Mesodermal cell (in vitro differentiated cells): ENCODE measurements around the gene CD19.

Experiments
- H3K27ac ChIP-seq: 2 replicates; pipeline ENCODE4 v1.7.0; 2013; ENCODE audit warnings: mild to moderate bottlenecking, low read depth, low read length, moderate library complexity; ENCODE audit not compliant: severe bottlenecking
- H3K36me3 ChIP-seq: 2 replicates; pipeline ENCODE4 v1.7.1; 2013; ENCODE audit warnings: mild to moderate bottlenecking, low read length, moderate library complexity; ENCODE audit not compliant: control insufficient read depth, insufficient read depth
- H3K4me1 ChIP-seq: one replicate; pipeline ENCODE4 v1.7.1; 2013; ENCODE audit warnings: mild to moderate bottlenecking, low read length; ENCODE audit not compliant: insufficient read depth, control insufficient read depth, poor library complexity, severe bottlenecking
- H3K4me3 ChIP-seq: 2 replicates; pipeline ENCODE4 v1.7.0; 2013; ENCODE audit warnings: low read length, control low read depth, mild to moderate bottlenecking; ENCODE audit not compliant: insufficient read depth, poor library complexity, severe bottlenecking; ENCODE audit errors: extremely low read depth
- H3K9me3 ChIP-seq: 2 replicates; pipeline ENCODE4 v1.7.1; 2013; ENCODE audit warnings: mild to moderate bottlenecking, low read length, moderate library complexity; ENCODE audit not compliant: control insufficient read depth
- WGBS, 2 experiments: methylation state at CpG; one replicate each; pipeline ENCODE4 v1.1.5; 2013; ENCODE audit warnings: missing lambda C conversion rate in 2 of 2; ENCODE audit not compliant: insufficient coverage in 2 of 2; 5-methylcytosine and 5-hydroxymethylcytosine counted together

The CD19 gene

GRCh38 chr16:28905800-28906372 lies 25.9 kb upstream of the CD19 start:
- Histone ChIP-seq H3K4me3 (no peak overlapping the region), H3K4me1 (no peaks in the 10 kb centered on the region), H3K27ac (no peak overlapping the region), H3K9me3 (no peaks in the 10 kb centered on the region), H3K36me3 (peaks cover 13% of the 10 kb centered on the region)
- 85 to 88% methylated on average over 19 to 23 of the region's 24 CpGs for WGBS, 2 experiments

- Histone ChIP-seq H3K27ac (no peak overlapping the region), H3K36me3 (peaks cover 21% of the 10 kb centered on the region), H3K4me3 (no peak overlapping the region), H3K4me1 (no peaks in the 10 kb centered on the region), H3K9me3 (no peaks in the 10 kb centered on the region)
- WGBS, 2 experiments, result 93 to 97% methylated on average over 15 to 16 of the region's 19 CpGs
Measured at GRCh38 chr16:28910086-28911031, 21.4 kb upstream of the CD19 start.

GRCh38 chr16:28912558-28912957 lies 19.2 kb upstream of the CD19 start:
- Histone ChIP-seq H3K4me3 (no peak overlapping the region), H3K9me3 (no peaks in the 10 kb centered on the region), H3K36me3 (peaks cover 35% of the 10 kb centered on the region), H3K27ac (no peak overlapping the region), H3K4me1 (no peaks in the 10 kb centered on the region)
- 89 to 96% methylated on average over 12 of the region's 12 CpGs for WGBS, 2 experiments

- H3K4me3 ChIP-seq, result no peak overlapping the region
Measured at GRCh38 chr16:28913946-28914724, 17.6 kb upstream of the CD19 start.

GRCh38 chr16:28915181-28915580 lies 16.6 kb upstream of the CD19 start:
- Histone ChIP-seq H3K27ac (no peak overlapping the region), H3K9me3 (no peaks in the 10 kb centered on the region), H3K4me3 (no peak overlapping the region), H3K36me3 (peaks cover 42% of the 10 kb centered on the region), H3K4me1 (no peaks in the 10 kb centered on the region)

More at GRCh38 chr16:28913946-28914724, 17.6 kb upstream of the CD19 start:
- Histone ChIP-seq H3K36me3 (peaks cover 40% of the 10 kb centered on the region), H3K9me3 (no peaks in the 10 kb centered on the region), H3K27ac (no peak overlapping the region), H3K4me1 (no peaks in the 10 kb centered on the region)
- 95 to 98% methylated on average over 18 to 26 of the region's 29 CpGs for WGBS, 2 experiments

GRCh38 chr16:28917095-28917494 lies 14.7 kb upstream of the CD19 start:
- Histone ChIP-seq H3K4me1 (no peaks in the 10 kb centered on the region), H3K36me3 (peaks cover 40% of the 10 kb centered on the region), H3K4me3 (no peak overlapping the region), H3K9me3 (no peaks in the 10 kb centered on the region), H3K27ac (no peak overlapping the region)
- WGBS, 2 experiments, result 91 to 97% methylated on average over 6 to 7 of the region's 7 CpGs

- Histone ChIP-seq H3K36me3 (peaks cover 40% of the 10 kb centered on the region), H3K4me3 (no peak overlapping the region), H3K4me1 (no peaks in the 10 kb centered on the region), H3K9me3 (no peaks in the 10 kb centered on the region), H3K27ac (no peak overlapping the region)
- WGBS, 2 experiments, result 90 to 97% methylated on average over 3 of the region's 3 CpGs
Measured at GRCh38 chr16:28918698-28919097, 13.1 kb upstream of the CD19 start.

- no peak overlapping the region for H3K4me3 ChIP-seq
- H3K27ac ChIP-seq, result no peak overlapping the region
- no peaks in the 10 kb centered on the region for H3K9me3 ChIP-seq
- no peaks in the 10 kb centered on the region for H3K4me1 ChIP-seq
- no CpG with 5 or more reads among the region's 3 CpGs for WGBS, 2 experiments
- H3K36me3 ChIP-seq, result peaks cover 11% of the 10 kb centered on the region
Measured at GRCh38 chr16:28923231-28923587, 8.6 kb upstream of the CD19 start.

GRCh38 chr16:28923652-28924398 lies 7.9 kb upstream of the CD19 start:
- Histone ChIP-seq H3K36me3 (peaks cover 7% of the 10 kb centered on the region), H3K4me3 (peak overlapping the region; percentile 75), H3K9me3 (no peaks in the 10 kb centered on the region), H3K27ac (no peak overlapping the region), H3K4me1 (no peaks in the 10 kb centered on the region)
- WGBS, 2 experiments, result 82 to 90% methylated on average over 12 of the region's 13 CpGs

GRCh38 chr16:28924399-28924761 lies 7.4 kb upstream of the CD19 start:
- Histone ChIP-seq H3K4me1 (no peaks in the 10 kb centered on the region), H3K27ac (no peak overlapping the region), H3K36me3 (peaks cover 5% of the 10 kb centered on the region), H3K4me3 (peak overlapping the region; percentile 75), H3K9me3 (no peaks in the 10 kb centered on the region)
- 51 to 56% methylated on average over 13 to 15 of the region's 15 CpGs for WGBS, 2 experiments
